KMS-11 (cell line): ENCODE measurements around the gene FASTK.

Experiments used
- H2AFZ ChIP-seq: fragments of 200-600 bp; sonication (generic); 2 replicates; pipeline ENCODE4 v1.6.1; 2016; ENCODE audit warnings: antibody characterized with exemption, mixed run types, low read depth
- H3K27ac ChIP-seq: fragments of 200-600 bp; sonication (generic); 2 replicates; pipeline ENCODE4 v1.6.1; 2016; ENCODE audit warnings: mild to moderate bottlenecking, mixed run types
- H3K27me3 ChIP-seq: fragments of 200-600 bp; sonication (generic); 2 replicates; pipeline ENCODE4 v1.6.1; 2017; ENCODE audit warnings: mild to moderate bottlenecking, low read depth, mixed run types, moderate library complexity; ENCODE audit not compliant: insufficient read depth
- H3K36me3 ChIP-seq: fragments of 200-600 bp; sonication (generic); 2 replicates; pipeline ENCODE4 v1.6.1; 2017; ENCODE audit warnings: mild to moderate bottlenecking, mixed run types; ENCODE audit not compliant: insufficient read depth
- H3K4me1 ChIP-seq: fragments of 200-600 bp; sonication (generic); 2 replicates; pipeline ENCODE4 v1.6.1; 2016; ENCODE audit warnings: mild to moderate bottlenecking, low read depth, mixed run types; ENCODE audit not compliant: poor library complexity, severe bottlenecking
- H3K4me2 ChIP-seq: fragments of 200-600 bp; sonication (generic); 2 replicates; pipeline ENCODE4 v1.7.0; 2016; ENCODE audit warnings: mild to moderate bottlenecking, mixed run types
- H3K4me3 ChIP-seq: fragments of 200-600 bp; sonication (generic); IDR thresholded peaks from 2 replicates; pipeline ENCODE4 v1.6.1; 2017; ENCODE audit warnings: low read depth, low read length, mixed read lengths; ENCODE audit not compliant: insufficient read depth
- H3K79me2 ChIP-seq: fragments of 200-600 bp; sonication (generic); 2 replicates; pipeline ENCODE4 v1.6.1; 2016; ENCODE audit warnings: low read depth, mixed run types; ENCODE audit not compliant: insufficient read depth
- H3K9ac ChIP-seq: fragments of 200-600 bp; sonication (generic); 2 replicates; pipeline ENCODE4 v1.6.1; 2016; ENCODE audit warnings: mild to moderate bottlenecking, mixed run types
- H4K20me1 ChIP-seq: fragments of 200-600 bp; sonication (generic); 2 replicates; pipeline ENCODE4 v1.6.1; 2016; ENCODE audit warnings: mild to moderate bottlenecking, mixed run types; ENCODE audit not compliant: insufficient read depth
- TF ChIP-seq, protein P1 (sequence below): fragments of 200-600 bp; sonication (generic); conservative IDR thresholded peaks from 2 replicates; pipeline ENCODE4 v1.6.1; 2017; ENCODE audit warnings: low read depth, mild to moderate bottlenecking, antibody characterized with exemption, low read length, moderate library complexity, mixed read lengths

The FASTK gene

DNA sequence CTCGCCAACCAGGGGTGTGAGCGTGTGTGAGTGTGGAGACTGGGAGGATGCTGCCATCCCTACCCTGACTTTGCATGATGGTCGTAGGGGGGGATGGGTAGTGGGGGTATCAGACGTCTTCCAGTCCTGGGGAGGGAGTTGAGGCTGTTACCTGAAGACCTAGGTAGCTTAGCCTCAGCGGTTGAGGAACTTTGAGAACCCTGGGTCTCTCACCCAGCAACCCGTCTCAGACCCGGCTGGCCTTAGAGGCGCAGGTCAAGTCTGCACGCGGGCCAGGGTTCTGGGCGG lies 18.6 kb downstream of the FASTK start:
- no peaks in the 10 kb centered on the region for H4K20me1 ChIP-seq
- TF ChIP-seq, protein P1, sequence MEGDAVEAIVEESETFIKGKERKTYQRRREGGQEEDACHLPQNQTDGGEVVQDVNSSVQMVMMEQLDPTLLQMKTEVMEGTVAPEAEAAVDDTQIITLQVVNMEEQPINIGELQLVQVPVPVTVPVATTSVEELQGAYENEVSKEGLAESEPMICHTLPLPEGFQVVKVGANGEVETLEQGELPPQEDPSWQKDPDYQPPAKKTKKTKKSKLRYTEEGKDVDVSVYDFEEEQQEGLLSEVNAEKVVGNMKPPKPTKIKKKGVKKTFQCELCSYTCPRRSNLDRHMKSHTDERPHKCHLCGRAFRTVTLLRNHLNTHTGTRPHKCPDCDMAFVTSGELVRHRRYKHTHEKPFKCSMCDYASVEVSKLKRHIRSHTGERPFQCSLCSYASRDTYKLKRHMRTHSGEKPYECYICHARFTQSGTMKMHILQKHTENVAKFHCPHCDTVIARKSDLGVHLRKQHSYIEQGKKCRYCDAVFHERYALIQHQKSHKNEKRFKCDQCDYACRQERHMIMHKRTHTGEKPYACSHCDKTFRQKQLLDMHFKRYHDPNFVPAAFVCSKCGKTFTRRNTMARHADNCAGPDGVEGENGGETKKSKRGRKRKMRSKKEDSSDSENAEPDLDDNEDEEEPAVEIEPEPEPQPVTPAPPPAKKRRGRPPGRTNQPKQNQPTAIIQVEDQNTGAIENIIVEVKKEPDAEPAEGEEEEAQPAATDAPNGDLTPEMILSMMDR, result no peak
- no peak overlapping the region for H3K9ac ChIP-seq
- H3K36me3 ChIP-seq, result no peaks in the 10 kb centered on the region; the same call in 1 of the 2 replicates
- peaks cover 11% of the 10 kb centered on the region for H3K4me1 ChIP-seq
- peaks cover 22% of the 10 kb centered on the region; the same call in 1 of the 2 replicates for H3K79me2 ChIP-seq
- no peaks in the 10 kb centered on the region for H3K27me3 ChIP-seq
- no peak overlapping the region for H3K4me3 ChIP-seq
- H3K27ac ChIP-seq, result no peak overlapping the region
- no peak overlapping the region for H2AFZ ChIP-seq
- H3K4me2 ChIP-seq, result no peak overlapping the region

DNA sequence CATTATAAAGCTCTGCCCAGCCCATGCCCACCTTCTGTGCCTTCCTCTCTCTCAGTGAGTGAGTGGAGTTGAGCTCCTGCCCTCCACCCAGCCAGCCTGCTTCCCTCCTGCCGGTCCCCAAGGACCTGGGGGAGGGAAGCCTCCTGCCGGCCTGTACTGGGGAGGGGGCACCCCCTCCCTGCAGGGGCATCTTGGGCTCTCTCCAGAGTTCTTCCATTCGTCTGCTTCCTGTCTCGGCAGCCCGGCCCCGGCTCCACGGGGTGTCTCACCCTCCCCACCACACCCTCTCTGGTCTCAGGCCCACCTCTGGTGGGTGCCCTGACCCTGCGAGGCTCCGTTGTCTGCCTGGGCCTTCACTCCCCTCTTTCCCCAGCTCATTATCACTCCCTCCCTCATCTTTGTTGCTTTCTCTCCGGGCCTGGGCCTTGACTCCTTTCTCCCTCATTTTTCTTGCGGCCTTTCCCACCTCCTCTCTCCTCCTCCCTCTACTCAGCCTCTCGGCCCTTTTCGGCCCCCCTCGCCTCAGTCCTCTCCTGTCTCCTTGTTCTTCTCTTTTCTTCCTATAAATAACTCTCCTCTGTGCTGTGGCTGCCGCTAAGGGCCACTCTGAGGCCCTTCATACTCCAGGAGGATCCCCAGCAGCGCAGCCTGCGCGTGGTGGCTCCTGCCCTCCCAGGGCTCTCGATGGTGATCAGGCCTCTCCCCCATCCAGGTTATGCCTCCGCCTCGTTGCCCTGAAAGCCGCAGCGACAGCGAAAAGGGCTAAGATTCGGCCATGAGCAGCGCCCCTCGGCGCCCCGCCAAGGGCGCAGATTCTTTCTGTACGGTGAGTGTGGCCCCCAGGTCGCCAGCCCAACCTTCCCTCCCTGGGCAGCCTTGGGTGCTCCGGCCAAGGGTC lies 19.1 kb downstream of the FASTK start:
- Histone ChIP-seq H3K4me3 (no peak overlapping the region), H3K4me1 (peaks cover 11% of the 10 kb centered on the region), H3K27ac (no peak overlapping the region)

DNA sequence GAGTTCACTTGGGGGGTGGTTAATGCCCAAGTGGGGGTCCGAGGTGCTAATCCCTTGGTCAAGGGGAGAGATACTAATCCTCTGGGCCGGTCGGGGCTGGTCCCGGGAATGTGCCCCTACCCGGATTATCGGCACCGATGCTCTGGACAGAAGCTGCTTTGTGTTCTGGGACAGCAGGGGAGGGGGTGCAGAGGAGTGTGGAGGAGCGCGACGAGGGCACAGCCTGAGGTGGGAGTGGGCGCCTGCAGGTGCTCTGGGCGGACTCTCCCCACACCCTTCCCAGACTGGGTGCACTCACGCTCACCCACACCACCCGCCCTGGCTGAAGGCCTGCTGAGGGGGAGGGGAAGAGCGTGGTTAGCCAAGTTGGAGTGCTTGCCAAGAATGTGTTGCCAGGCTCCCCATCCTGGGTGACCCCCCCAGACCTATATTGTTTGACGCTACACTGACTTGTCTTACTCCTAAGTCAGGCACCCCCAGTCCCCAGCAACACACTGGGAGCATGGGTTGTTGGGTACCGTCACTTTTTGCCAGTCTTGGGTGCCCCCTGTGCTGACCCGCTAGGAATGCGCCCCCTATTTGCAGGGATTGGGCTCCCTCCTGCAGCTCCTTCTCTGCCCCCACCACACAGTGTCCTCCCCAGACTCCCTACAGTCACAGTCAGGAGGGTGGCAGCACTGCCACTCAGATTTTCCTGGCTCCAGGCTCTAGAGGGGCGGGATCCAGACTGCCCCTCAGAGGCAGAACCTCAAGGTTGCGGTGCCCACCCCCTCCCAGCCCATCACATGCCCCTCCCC lies 20.0 kb downstream of the FASTK start:
- H3K4me2 ChIP-seq, result peak overlapping the region; percentile 57
- peak overlapping the region; percentile 74 for H2AFZ ChIP-seq
- peak overlapping the region; percentile 43 for H3K9ac ChIP-seq

More for the DNA sequence above, 19.1 kb downstream of the FASTK start:
- Histone ChIP-seq H3K4me2 (peak overlapping the region; percentile 57), H2AFZ (no peak overlapping the region), H3K9ac (no peak overlapping the region), H3K36me3 (no peaks in the 10 kb centered on the region; the same call in 1 of the 2 replicates), H3K27me3 (no peaks in the 10 kb centered on the region), H3K79me2 (peaks cover 22% of the 10 kb centered on the region; the same call in 1 of the 2 replicates), H4K20me1 (no peaks in the 10 kb centered on the region)
- TF ChIP-seq, protein P1, result no peak

DNA sequence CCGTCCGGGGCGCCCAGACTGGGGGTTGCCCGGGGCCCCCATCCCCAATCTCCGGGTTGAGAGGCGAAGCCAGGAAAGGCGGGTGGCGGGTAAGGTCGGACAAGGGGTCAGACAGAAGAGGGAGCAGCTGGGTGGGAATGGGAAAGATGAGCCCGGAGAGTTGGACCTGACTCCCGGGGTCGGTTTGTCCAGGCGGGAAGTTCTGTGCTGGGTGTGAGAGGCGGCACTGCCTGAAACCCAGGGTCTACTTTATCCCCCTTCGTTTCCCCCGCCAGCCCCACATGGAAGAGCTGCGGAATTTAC lies 20.5 kb downstream of the FASTK start:
- H3K4me3 ChIP-seq, result no peak overlapping the region
- peak overlapping the region; percentile 74 for H2AFZ ChIP-seq
- TF ChIP-seq, protein P1, result no peak; the same call in 1 of the 2 replicates
- no peaks in the 10 kb centered on the region for H3K27me3 ChIP-seq
- peak overlapping the region; percentile 43 for H3K9ac ChIP-seq
- no peaks in the 10 kb centered on the region for H4K20me1 ChIP-seq
- peaks cover 11% of the 10 kb centered on the region for H3K4me1 ChIP-seq
- H3K4me2 ChIP-seq, result peak overlapping the region; percentile 57
- no peak overlapping the region for H3K27ac ChIP-seq
- no peaks in the 10 kb centered on the region for H3K36me3 ChIP-seq
- H3K79me2 ChIP-seq, result peaks cover 22% of the 10 kb centered on the region; the same call in 1 of the 2 replicates

More for the DNA sequence above, 20.0 kb downstream of the FASTK start:
- no peaks in the 10 kb centered on the region for H3K27me3 ChIP-seq
- H3K4me3 ChIP-seq, result no peak overlapping the region
- no peaks in the 10 kb centered on the region; the same call in 1 of the 2 replicates for H3K36me3 ChIP-seq
- H4K20me1 ChIP-seq, result no peaks in the 10 kb centered on the region
- peaks cover 22% of the 10 kb centered on the region; the same call in 1 of the 2 replicates for H3K79me2 ChIP-seq
- no peak overlapping the region for H3K27ac ChIP-seq
- H3K4me1 ChIP-seq, result peaks cover 11% of the 10 kb centered on the region
- TF ChIP-seq, protein P1, result no peak
